Measurements from ENCODE around the gene MVB12A. TPM values are rescaled to one million over a fixed set of nuclear protein-coding genes. Genes with fewer than 3 reads are reported as not detected.
A peak's percentile ranks its signal among the peaks of the same experiment; 100 is the strongest.

Gene MVB12A
- total and polyA plus RNA-seq, 9 of the 15 experiments (the other 6 are each of a cell fraction or from before 2014, with no cell fraction given), result 1.2 to 46.2 (median 22.4) TPM

DNA sequence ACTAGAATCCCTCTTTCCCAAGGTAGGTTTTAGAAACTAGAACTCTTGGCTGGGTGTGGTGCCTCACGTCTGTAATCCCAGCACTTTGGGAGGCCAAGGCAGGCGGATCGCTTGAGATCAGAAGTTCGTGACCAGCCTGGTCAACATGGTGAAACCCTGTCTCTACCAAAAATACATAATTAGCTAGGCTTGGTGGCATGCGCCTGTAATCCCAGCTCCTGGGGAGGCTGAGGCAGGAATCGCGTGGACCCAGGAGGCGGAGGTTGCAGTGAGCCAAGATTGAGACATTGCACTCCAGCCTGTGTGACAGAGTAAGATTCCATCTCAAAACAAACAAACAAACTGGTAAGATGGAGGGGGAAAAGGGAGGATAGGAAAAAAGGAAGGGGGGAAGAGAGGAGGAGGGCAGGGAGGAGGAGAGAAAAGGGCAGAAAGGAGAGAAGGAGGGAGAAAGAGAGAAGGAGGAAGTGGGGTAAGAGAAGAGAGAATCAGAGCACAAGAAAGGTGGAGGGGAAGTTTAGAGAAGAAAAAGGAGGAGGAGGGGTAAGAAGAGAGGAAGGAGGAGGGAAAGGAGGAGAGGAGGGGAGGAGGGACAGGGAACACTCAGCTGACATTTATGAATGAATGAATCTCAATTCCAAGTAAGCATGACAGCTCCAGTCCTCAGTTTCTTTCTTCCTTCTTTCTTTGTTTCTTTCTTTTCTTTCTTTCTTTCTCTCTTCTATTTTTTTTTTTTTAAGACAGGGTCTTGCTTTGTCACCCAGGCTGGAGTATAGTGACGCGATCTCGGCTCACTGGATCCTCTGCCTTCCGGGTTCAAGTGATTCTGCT lies 47.8 kb downstream of the MVB12A start (continued):
- TF ChIP-seq, protein P1, sequence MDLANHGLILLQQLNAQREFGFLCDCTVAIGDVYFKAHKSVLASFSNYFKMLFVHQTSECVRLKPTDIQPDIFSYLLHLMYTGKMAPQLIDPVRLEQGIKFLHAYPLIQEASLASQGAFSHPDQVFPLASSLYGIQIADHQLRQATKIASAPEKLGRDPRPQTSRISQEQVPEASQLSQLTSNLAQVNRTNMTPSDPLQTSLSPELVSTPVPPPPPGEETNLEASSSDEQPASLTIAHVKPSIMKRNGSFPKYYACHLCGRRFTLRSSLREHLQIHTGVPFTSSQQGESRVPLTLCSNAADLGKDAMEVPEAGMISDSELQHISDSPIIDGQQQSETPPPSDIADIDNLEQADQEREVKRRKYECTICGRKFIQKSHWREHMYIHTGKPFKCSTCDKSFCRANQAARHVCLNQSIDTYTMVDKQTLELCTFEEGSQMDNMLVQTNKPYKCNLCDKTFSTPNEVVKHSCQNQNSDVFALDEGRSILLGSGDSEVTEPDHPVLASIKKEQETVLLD (IDR thresholded peaks at IDR 0.05), result peak; percentile 74; the same call in 1 of the 2 replicates
- TF ChIP-seq, protein P2, sequence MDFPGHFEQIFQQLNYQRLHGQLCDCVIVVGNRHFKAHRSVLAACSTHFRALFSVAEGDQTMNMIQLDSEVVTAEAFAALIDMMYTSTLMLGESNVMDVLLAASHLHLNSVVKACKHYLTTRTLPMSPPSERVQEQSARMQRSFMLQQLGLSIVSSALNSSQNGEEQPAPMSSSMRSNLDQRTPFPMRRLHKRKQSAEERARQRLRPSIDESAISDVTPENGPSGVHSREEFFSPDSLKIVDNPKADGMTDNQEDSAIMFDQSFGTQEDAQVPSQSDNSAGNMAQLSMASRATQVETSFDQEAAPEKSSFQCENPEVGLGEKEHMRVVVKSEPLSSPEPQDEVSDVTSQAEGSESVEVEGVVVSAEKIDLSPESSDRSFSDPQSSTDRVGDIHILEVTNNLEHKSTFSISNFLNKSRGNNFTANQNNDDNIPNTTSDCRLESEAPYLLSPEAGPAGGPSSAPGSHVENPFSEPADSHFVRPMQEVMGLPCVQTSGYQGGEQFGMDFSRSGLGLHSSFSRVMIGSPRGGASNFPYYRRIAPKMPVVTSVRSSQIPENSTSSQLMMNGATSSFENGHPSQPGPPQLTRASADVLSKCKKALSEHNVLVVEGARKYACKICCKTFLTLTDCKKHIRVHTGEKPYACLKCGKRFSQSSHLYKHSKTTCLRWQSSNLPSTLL (IDR thresholded peaks at IDR 0.05), result 0 out of 2 replicates have a peak, but pooled peaks have one; percentile 21
- TF ChIP-seq LARP7 (IDR thresholded peaks at IDR 0.05) (0 out of 2 replicates have a peak, but pooled peaks have one; percentile 53), ZNF57 (CRISPR knock-in tag; IDR thresholded peaks at IDR 0.05) (no peak), HDAC2 (IDR thresholded peaks at IDR 0.05) (no peak), EHMT2 (IDR thresholded peaks at IDR 0.05) (0 out of 2 replicates have a peak, but pooled peaks have one; percentile 41)
- TF ChIP-seq, protein P3, sequence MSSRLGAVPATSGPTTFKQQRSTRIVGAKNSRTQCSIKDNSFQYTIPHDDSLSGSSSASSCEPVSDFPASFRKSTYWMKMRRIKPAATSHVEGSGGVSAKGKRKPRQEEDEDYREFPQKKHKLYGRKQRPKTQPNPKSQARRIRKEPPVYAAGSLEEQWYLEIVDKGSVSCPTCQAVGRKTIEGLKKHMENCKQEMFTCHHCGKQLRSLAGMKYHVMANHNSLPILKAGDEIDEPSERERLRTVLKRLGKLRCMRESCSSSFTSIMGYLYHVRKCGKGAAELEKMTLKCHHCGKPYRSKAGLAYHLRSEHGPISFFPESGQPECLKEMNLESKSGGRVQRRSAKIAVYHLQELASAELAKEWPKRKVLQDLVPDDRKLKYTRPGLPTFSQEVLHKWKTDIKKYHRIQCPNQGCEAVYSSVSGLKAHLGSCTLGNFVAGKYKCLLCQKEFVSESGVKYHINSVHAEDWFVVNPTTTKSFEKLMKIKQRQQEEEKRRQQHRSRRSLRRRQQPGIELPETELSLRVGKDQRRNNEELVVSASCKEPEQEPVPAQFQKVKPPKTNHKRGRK (tag; IDR thresholded peaks at IDR 0.05), result peak; percentile 73
- TF ChIP-seq, protein P4, sequence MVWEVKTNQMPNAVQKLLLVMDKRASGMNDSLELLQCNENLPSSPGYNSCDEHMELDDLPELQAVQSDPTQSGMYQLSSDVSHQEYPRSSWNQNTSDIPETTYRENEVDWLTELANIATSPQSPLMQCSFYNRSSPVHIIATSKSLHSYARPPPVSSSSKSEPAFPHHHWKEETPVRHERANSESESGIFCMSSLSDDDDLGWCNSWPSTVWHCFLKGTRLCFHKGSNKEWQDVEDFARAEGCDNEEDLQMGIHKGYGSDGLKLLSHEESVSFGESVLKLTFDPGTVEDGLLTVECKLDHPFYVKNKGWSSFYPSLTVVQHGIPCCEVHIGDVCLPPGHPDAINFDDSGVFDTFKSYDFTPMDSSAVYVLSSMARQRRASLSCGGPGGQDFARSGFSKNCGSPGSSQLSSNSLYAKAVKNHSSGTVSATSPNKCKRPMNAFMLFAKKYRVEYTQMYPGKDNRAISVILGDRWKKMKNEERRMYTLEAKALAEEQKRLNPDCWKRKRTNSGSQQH (CRISPR knock-in tag; IDR thresholded peaks at IDR 0.05), result 0 out of 2 replicates have a peak, but pooled peaks have one; percentile 61
- TF ChIP-seq, protein P5, sequence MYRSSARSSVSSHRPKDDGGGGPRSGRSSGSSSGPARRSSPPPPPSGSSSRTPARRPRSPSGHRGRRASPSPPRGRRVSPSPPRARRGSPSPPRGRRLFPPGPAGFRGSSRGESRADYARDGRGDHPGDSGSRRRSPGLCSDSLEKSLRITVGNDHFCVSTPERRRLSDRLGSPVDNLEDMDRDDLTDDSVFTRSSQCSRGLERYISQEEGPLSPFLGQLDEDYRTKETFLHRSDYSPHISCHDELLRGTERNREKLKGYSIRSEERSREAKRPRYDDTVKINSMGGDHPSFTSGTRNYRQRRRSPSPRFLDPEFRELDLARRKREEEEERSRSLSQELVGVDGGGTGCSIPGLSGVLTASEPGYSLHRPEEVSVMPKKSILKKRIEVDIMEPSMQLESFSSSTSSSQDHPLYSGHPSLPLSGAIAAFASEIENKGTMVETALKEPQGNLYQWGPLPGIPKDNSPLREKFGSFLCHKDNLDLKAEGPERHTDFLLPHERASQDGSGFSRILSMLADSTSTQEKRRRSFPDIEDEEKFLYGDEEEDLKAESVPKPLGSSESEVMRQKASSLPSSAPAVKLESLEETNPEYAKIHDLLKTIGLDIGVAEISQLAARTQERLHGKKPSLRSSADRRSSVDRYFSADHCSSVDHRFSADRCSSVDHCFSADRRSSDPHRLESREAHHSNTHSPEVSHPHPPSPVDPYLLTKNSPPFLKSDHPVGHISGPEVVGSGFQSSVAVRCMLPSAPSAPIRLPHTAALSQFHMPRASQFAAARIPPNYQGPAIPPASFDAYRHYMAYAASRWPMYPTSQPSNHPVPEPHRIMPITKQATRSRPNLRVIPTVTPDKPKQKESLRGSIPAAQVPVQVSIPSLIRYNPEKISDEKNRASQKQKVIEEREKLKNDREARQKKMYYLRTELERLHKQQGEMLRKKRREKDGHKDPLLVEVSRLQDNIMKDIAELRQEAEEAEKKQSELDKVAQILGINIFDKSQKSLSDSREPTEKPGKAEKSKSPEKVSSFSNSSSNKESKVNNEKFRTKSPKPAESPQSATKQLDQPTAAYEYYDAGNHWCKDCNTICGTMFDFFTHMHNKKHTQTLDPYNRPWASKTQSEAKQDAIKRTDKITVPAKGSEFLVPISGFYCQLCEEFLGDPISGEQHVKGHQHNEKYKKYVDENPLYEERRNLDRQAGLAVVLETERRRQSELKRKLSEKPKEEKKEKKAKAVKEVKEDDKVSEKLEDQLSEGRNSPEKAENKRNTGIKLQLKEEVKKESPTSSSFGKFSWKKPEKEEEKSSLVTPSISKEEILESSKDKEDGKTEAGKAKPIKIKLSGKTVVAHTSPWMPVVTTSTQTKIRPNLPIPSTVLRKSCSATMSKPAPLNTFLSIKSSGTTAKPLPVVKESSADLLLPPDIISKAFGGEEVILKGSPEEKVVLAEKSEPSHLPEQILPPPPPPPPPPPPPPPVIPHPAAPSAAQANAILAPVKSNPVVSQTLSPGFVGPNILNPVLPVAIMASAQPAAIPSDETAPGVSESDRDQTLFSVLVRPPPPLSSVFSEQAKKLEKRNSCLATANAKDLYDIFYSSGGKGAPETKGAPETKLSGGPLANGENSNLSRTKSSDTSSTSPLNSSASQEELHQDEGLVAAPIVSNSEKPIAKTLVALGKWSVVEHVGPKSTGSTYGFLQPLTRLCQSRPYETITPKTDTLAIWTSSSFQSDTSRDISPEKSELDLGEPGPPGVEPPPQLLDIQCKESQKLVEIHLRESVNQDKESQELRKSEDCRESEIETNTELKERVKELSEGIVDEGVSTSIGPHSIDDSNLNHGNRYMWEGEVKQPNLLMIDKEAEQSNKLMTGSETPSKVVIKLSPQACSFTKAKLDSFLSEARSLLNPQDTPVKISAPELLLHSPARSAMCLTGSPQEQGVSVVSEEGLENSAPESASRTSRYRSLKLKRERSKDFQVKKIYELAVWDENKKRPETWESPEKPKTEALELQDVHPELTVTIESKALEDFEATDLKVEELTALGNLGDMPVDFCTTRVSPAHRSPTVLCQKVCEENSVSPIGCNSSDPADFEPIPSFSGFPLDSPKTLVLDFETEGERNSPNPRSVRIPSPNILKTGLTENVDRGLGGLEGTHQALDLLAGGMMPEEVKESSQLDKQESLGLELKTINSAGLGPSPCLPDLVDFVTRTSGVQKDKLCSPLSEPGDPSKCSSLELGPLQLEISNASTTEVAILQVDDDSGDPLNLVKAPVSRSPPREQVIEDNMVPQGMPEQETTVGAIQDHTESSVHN (IDR thresholded peaks at IDR 0.05; ENCODE audit: borderline replicate concordance in 1 of 2, low read depth in 1 of 2), result no peak
